IPS DF 6.9 (cell line): ENCODE measurements around the gene PPP2R5A.

ENCODE experiments used
- DNase-seq: peaks from one replicate; pipeline ENCODE4 v3.0.0-alpha.2; 2013; ENCODE audit warnings: low read depth, low spot score
- H3K27ac ChIP-seq: one replicate; pipeline ENCODE4 v1.5.1; 2013; ENCODE audit warnings: low read length, control low read depth
- H3K27me3 ChIP-seq: 2 replicates; pipeline ENCODE4 v1.6.1; 2013; ENCODE audit warnings: mild to moderate bottlenecking, low read length; ENCODE audit not compliant: control insufficient read depth, insufficient read depth
- H3K36me3 ChIP-seq: 2 replicates; pipeline ENCODE4 v1.6.1; 2013; ENCODE audit warnings: low read length; ENCODE audit not compliant: control insufficient read depth, insufficient read depth
- H3K4me1 ChIP-seq: 2 replicates; pipeline ENCODE4 v1.6.1; 2013; ENCODE audit warnings: low read length; ENCODE audit not compliant: control insufficient read depth, insufficient read depth
- H3K4me3 ChIP-seq: 2 replicates; pipeline ENCODE4 v1.5.1; 2013; ENCODE audit warnings: mild to moderate bottlenecking, low read length
- H3K9me3 ChIP-seq: 2 replicates; pipeline ENCODE4 v1.6.1; 2013; ENCODE audit warnings: low read length, inconsistent platforms; ENCODE audit not compliant: control insufficient read depth, insufficient read depth
- WGBS: extraction: QIAGEN DNeasy Blood & Tissue Kit; methylation state at CpG from one replicate; pipeline ENCODE4 v1.1.7; 2013; ENCODE audit warnings: mixed read lengths, missing lambda C conversion rate; ENCODE audit not compliant: insufficient read length, insufficient coverage; 5-methylcytosine and 5-hydroxymethylcytosine counted together

PPP2R5A gene

DNA sequence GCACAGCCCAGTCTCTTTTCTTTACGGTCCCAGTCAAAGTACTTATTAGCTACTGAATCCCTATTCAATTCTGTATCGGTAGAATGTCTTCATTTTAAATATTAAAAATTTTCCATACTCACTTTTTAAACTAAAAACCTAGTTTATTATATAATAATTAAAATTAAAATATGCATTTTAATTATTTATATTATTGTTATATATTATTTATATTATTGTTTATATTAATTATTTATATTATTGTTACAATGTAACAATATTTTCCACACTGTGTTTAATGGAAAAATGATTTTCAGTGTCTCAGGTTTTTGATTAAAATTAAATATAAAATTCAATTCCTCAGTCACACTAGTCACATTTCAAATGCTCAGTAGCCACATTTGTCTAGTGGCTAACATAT lies 18.2 kb upstream of the PPP2R5A start:
- no peak for DNase-seq
- Histone ChIP-seq H3K4me3 (no peak overlapping the region), H3K27me3 (no peaks in the 10 kb centered on the region), H3K4me1 (no peaks in the 10 kb centered on the region), H3K27ac (no peak overlapping the region), H3K36me3 (no peaks in the 10 kb centered on the region), H3K9me3 (no peaks in the 10 kb centered on the region)
- WGBS = 100% methylated on average over 1 of the region's 2 CpGs

DNA sequence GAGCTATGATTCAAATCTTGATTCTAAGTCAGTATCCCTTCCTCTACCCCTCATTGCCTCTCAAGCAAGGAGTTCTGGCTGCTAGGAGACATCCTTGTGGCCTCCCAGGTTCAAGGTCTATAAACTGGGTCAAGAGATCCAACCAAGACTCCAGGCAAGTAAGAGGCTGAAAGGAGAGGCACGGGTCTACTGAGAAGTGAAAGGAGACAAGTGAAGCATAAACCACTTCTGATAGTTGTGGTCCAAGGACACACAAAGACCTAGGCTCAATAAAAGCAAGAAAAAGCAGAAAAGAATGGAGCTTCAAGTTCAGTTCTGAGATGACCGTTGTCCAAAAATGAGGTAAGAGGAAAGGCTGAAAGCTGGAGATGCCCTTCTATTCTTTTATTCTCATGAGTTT lies 17.8 kb upstream of the PPP2R5A start:
- no peaks in the 10 kb centered on the region for H3K27me3 ChIP-seq
- WGBS = no CpG with 5 or more reads among the region's 2 CpGs
- no peaks in the 10 kb centered on the region for H3K9me3 ChIP-seq
- H3K36me3 ChIP-seq = no peaks in the 10 kb centered on the region
- H3K27ac ChIP-seq = no peak overlapping the region
- no peak for DNase-seq
- no peaks in the 10 kb centered on the region for H3K4me1 ChIP-seq
- no peak overlapping the region for H3K4me3 ChIP-seq

DNA sequence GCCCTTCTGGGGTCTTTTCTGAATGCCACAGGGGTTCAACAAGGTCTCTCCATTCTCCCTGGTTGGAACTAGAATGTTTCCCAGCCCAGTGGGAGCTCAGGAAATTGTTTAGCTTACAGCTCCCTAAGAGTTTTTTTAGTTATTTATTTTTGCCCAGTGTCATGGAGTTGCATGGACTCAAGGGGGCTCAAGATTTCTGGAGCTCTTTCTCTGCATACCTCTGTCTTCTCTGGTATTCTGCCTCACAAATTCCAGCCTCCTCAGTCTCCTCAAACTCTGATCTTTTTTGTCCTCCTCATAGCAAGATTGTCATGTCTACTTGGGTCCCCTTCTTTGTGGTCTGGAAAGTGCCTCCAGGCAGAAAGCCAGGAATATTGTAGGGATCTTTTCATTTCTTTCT lies 15.9 kb upstream of the PPP2R5A start:
- no peaks in the 10 kb centered on the region for H3K36me3 ChIP-seq
- no peak overlapping the region for H3K27ac ChIP-seq
- no peaks in the 10 kb centered on the region for H3K4me1 ChIP-seq
- no peaks in the 10 kb centered on the region for H3K9me3 ChIP-seq
- no peak for DNase-seq
- H3K27me3 ChIP-seq = no peaks in the 10 kb centered on the region
- no peak overlapping the region for H3K4me3 ChIP-seq

DNA sequence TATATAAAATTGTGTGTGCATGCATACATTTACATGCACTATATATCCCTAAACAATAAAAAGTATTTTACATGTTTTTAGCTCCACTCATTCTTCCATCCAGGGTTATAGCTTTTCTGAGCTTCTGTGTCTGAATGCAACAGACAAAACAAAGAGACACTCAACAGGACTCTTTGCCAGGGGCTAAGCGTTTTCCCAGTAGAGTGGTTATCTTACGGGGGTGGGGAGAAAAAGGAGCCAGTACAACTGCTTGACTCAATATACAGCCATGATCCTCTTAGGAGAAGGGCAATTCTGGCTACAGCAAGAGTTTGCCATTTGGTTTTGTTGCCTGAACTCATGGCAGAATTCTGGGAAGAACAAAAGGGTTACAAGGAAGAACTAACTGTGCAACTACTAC lies 14.6 kb upstream of the PPP2R5A start:
- no peak overlapping the region for H3K4me3 ChIP-seq
- H3K36me3 ChIP-seq = no peaks in the 10 kb centered on the region
- H3K4me1 ChIP-seq = no peaks in the 10 kb centered on the region
- no peak for DNase-seq
- no CpG with 5 or more reads among the region's 2 CpGs for WGBS
- no peaks in the 10 kb centered on the region for H3K27me3 ChIP-seq
- H3K9me3 ChIP-seq = no peaks in the 10 kb centered on the region
- H3K27ac ChIP-seq = no peak overlapping the region

DNA sequence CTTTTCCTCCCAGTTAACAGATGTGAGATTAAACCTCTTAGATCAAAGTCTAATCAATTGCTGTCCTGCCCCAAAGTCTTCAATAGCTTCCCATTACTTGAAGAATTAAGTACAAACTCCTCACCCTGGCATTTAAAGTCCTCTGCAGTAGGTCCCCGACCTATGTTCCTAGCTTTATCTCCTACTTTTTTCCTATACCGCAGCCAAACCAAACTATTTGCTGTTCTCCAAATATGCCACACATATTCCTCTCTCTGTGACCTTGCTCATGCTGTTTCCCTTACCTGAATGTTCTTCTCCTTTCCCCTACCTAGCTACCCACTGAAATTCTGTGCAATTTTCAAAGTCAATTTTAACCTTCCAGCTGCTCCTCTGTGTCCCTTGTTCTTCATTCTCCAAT lies 14.0 kb upstream of the PPP2R5A start:
- Histone ChIP-seq H3K27ac (no peak overlapping the region), H3K4me3 (no peak overlapping the region), H3K27me3 (no peaks in the 10 kb centered on the region), H3K4me1 (no peaks in the 10 kb centered on the region), H3K36me3 (no peaks in the 10 kb centered on the region), H3K9me3 (no peaks in the 10 kb centered on the region)
- DNase-seq = no peak
- WGBS = no CpG with 5 or more reads among the region's 2 CpGs

DNA sequence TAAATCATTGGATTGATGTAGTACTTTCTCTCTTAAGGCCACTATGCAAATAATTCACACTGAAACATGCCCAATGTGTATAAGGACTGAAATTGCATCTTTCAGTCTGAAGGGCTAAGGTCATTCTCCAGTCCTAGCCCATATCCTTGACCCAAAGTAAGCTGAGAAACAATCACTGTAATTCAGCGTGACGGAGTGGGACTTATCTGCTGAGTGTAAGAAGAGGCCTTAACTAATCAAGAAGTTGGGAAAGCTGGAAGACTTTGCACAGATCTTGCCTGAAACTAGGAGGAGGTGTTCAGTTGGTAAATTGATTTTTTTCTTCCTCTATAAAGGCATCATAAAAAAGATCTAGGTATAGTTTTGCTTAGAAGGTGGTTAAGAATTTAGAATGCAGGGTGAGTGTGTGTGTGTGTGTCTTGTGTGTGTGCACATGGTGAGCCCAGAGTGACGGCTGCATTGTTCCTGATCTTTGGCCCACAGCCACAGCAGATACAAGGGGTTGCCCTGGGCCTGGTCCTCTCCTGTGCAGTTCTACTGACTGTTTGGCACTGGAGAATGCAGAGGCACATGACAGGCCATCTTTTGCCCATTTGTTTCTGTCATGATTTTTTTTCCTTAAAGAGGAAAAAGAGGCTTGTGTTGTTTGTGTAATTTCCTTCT lies 13.3 kb upstream of the PPP2R5A start:
- no peak overlapping the region for H3K4me3 ChIP-seq

DNA sequence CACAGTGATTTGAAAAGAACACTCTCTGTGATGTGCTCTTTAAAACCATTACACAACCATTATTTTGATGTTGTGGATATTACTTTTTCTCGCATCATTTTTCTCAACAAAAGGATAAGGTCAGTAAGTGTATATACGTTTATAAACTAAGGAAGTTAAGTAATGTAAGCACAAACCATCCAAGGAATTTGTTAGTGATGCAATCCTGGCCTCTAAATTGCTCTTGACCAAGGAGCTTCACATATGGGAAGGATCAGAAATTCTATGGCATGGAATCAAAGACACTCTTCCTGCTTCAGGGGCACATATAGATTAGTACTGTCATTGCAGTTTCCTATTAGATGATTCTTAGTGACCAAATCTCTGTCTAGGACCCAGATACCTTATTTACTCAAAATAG lies 3.6 kb upstream of the PPP2R5A start:
- no peak for DNase-seq
- no CpG with 5 or more reads among the region's 2 CpGs for WGBS
- Histone ChIP-seq H3K9me3 (no peaks in the 10 kb centered on the region), H3K4me3 (no peak overlapping the region), H3K27ac (no peak overlapping the region), H3K4me1 (no peaks in the 10 kb centered on the region), H3K27me3 (no peaks in the 10 kb centered on the region), H3K36me3 (no peaks in the 10 kb centered on the region)

More for the DNA sequence above, 13.3 kb upstream of the PPP2R5A start:
- H3K36me3 ChIP-seq = no peaks in the 10 kb centered on the region
- no peaks in the 10 kb centered on the region for H3K27me3 ChIP-seq
- no peak overlapping the region for H3K27ac ChIP-seq
- no CpG with 5 or more reads among the region's 3 CpGs for WGBS
- H3K9me3 ChIP-seq = no peaks in the 10 kb centered on the region
- DNase-seq = no peak
- no peaks in the 10 kb centered on the region for H3K4me1 ChIP-seq

DNA sequence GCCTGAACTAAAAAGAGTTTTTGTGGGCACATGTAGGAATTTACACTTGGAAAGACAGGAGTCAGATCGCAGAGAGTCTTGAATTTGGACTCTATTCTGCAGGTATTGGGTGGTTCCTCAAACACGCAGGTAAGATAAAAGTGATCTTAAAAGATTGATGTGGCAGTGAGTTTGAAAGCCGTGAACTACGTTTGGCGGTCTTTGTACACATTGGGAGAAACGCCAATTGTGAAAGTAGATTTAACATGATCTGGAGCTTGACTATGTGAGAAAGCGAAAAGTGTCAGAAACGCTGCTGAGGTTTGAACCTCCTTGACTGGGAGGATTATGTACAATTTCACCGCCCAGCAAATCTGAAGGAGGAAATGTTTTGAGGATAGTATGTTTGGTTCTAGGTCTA lies 1.5 kb upstream of the PPP2R5A start:
- no CpG with 5 or more reads among the region's 9 CpGs for WGBS
- H3K27ac ChIP-seq = no peak overlapping the region

DNA sequence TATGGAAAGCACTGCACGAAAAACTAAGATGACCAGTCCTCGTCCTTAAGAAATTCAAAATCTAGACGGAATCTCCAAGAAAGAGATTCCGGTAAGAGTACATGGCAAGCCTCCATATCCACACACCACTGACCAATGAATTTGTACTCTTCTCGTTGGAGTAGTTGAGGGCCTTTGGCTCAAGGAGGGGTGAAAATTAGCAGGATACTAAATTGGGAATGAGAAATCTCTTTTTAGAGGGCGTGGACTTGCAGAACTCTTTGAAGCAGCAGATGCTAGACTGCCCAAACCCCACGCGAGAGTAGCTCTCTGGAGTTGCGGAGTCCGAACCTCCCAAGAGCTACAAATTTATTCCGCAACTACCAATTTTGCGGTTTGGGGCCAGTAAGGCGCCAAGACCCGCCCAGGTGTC lies 872 bp upstream of the PPP2R5A start:
- DNase-seq = no peak
- no peaks in the 10 kb centered on the region for H3K9me3 ChIP-seq
- H3K4me1 ChIP-seq = no peaks in the 10 kb centered on the region
- no peaks in the 10 kb centered on the region for H3K36me3 ChIP-seq
- H3K4me3 ChIP-seq = peak overlapping the region; percentile 48; the same call in 1 of the 2 replicates
- H3K27me3 ChIP-seq = no peaks in the 10 kb centered on the region
- WGBS = no CpG with 5 or more reads among the region's 14 CpGs
- H3K27ac ChIP-seq = no peak overlapping the region

More for the DNA sequence above, 1.5 kb upstream of the PPP2R5A start:
- H3K27me3 ChIP-seq = no peaks in the 10 kb centered on the region
- no peaks in the 10 kb centered on the region for H3K9me3 ChIP-seq
- H3K4me3 ChIP-seq = no peak overlapping the region
- no peak for DNase-seq
- H3K4me1 ChIP-seq = no peaks in the 10 kb centered on the region
- H3K36me3 ChIP-seq = no peaks in the 10 kb centered on the region

DNA sequence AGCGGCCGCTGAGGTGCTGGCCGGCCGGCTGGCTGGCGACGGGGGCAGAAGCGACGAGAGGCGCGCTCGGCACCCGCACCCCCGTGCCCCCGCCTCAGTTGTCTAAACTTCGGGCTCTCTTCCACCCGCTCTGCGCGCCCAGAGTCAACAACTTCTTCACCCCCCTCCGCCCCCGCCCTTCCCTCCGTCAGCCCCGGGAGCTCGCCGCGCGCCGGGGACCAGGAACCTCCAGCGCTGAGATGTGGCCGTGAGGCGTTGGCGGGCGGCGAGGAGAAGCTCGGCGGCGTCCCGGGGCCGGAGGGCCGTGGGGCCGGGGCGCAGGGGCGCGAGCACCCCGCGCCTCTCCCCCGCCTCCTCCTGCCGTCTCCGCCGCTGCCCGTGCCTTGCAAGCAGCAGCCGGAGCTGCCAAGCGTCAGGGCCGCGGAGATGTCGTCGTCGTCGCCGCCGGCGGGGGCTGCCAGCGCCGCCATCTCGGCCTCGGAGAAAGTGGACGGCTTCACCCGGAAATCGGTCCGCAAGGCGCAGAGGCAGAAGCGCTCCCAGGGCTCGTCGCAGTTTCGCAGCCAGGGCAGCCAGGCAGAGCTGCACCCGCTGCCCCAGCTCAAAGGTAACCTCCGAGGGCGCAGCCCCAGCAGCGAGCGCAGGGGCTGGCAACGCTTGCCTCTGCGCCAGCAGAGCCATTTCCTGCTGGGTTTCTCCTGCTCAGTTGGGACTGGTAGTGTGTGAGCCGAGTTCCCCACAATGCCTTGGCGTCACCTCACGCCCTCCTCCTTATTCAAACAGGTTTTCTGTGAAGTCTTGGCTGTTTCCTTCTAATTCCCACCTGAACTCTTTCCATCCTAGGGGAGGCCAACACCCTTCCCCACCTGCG lies 710 bp downstream of the PPP2R5A start:
- H3K4me1 ChIP-seq = no peaks in the 10 kb centered on the region
- DNase-seq = no peak
- WGBS = no CpG with 5 or more reads among the region's 85 CpGs
- no peak overlapping the region for H3K27ac ChIP-seq
- peak overlapping the region; percentile 87 for H3K4me3 ChIP-seq
- H3K27me3 ChIP-seq = no peaks in the 10 kb centered on the region
- H3K36me3 ChIP-seq = no peaks in the 10 kb centered on the region
- H3K9me3 ChIP-seq = no peaks in the 10 kb centered on the region
